Measurements from ENCODE around the gene ZFYVE9. TPM values are rescaled to one million over a fixed set of nuclear protein-coding genes. Genes with fewer than 3 reads are reported as not detected.

Gene ZFYVE9
- total and polyA plus RNA-seq, 2 of the 13 experiments (the other 11 are each of a cell fraction or from before 2014, with no cell fraction given): 9.2 to 19.8 TPM

GRCh38 chr1:52365746-52366516 lies 224.0 kb downstream of the ZFYVE9 start, which contains the start of gene CC2D1B (continued):
- TF ChIP-seq REL (CRISPR knock-in tag; conservative IDR thresholded peaks at IDR 0.05): no peak
- peak; percentile 15; the same call in 1 of the 2 replicates for TF ChIP-seq PPARG (CRISPR knock-in tag; conservative IDR thresholded peaks at IDR 0.05)
- TF ChIP-seq ARID5B (CRISPR knock-in tag; IDR thresholded peaks at IDR 0.05): peak; percentile 36
- no peak for TF ChIP-seq ZHX1 (CRISPR knock-in tag; IDR thresholded peaks at IDR 0.05; ENCODE audit: low read depth)
- TF ChIP-seq FOXP1 (IDR thresholded peaks at IDR 0.05): no peak
- no peak for TF ChIP-seq FOXP1 (CRISPR knock-in tag; IDR thresholded peaks at IDR 0.05)
- no peak for TF ChIP-seq CSRNP1 (CRISPR knock-in tag; IDR thresholded peaks at IDR 0.05)
- TF ChIP-seq DBP (CRISPR knock-in tag; IDR thresholded peaks at IDR 0.05; ENCODE audit: not compliant biosample characterization): peak; percentile 96
- TF ChIP-seq ZBTB14 (CRISPR knock-in tag; IDR thresholded peaks at IDR 0.05): peak; percentile 46; the same call in 1 of the 2 replicates
- peak; percentile 87; the same call in 1 of the 2 replicates for TF ChIP-seq NKX3-1 (CRISPR knock-in tag; IDR thresholded peaks at IDR 0.05)
- TF ChIP-seq ZNF17 (CRISPR knock-in tag; IDR thresholded peaks at IDR 0.05): no peak
- TF ChIP-seq ZNF572 (CRISPR knock-in tag; IDR thresholded peaks at IDR 0.05): no peak
- TF ChIP-seq GMEB1 (CRISPR knock-in tag; IDR thresholded peaks at IDR 0.05; ENCODE audit: borderline replicate concordance): peak; percentile 79
- TF ChIP-seq IRF1 (CRISPR knock-in tag; IDR thresholded peaks at IDR 0.05; ENCODE audit: low read depth): no peak

Data from HepG2 (cell line).